Stomach smooth muscle (tissue), 2 donors: ENCODE data around the gene CES4A.

Experiments
- H3K27ac ChIP-seq: one replicate; pipeline ENCODE4 v1.7.0; 2013; ENCODE audit warnings: mild to moderate bottlenecking, low read length, inconsistent platforms
- H3K27me3 ChIP-seq, 2 donors: one replicate each; pipeline ENCODE4 v1.7.0; 2013; ENCODE audit warnings: low read length in 2 of 2; ENCODE audit not compliant: insufficient read depth in 2 of 2, control insufficient read depth in 1 of 2
- H3K36me3 ChIP-seq, 2 donors: one replicate each; pipeline ENCODE4 v1.7.0; 2013; ENCODE audit warnings: low read length in 2 of 2; ENCODE audit not compliant: control insufficient read depth in 2 of 2, insufficient read depth in 2 of 2
- H3K4me1 ChIP-seq: one replicate; pipeline ENCODE4 v1.7.0; 2013; ENCODE audit warnings: low read length; ENCODE audit not compliant: control insufficient read depth, insufficient read depth
- H3K4me3 ChIP-seq, 2 donors: one replicate each; pipeline ENCODE4 v1.7.0; 2013; ENCODE audit warnings: low read length in 2 of 2
- H3K9ac ChIP-seq, 2 donors: one replicate each; pipeline ENCODE4 v1.7.0; 2013; ENCODE audit warnings: low read length in 2 of 2, mild to moderate bottlenecking in 1 of 2
- H3K9me3 ChIP-seq, 2 donors: one replicate each; pipeline ENCODE4 v1.7.0; 2013; ENCODE audit warnings: low read length in 2 of 2; ENCODE audit not compliant: control insufficient read depth in 2 of 2
- donor health status: healthy.
- donor health status: Pancreatic carcinoma.

CES4A gene

DNA sequence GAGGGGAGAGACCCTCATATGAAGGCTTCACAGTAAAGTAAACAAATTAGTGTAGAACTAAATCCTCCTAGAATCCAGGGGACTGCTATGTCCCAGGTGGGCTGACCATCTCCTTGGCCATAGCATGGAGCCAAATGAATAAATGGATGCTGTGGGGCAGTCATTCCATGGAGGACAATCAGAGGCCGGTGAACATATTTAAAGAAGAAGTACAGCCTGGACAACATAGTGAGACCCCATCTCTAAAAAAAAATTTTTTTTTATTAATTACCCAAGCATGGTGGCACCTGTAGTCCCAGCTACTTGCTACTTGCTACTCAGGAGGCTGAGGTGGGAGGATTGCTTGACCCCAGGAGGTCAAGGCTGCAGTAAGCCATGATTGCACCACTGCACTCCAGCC is 35.3 kb downstream of the CES4A start:
- no peak overlapping the region for H3K4me3 ChIP-seq
- no peaks in the 10 kb centered on the region for H3K27me3 ChIP-seq
- H3K36me3 ChIP-seq = no peaks in the 10 kb centered on the region
- no peaks in the 10 kb centered on the region for H3K9me3 ChIP-seq
- H3K27ac ChIP-seq = no peak overlapping the region
- H3K9ac ChIP-seq = no peak overlapping the region
- H3K4me1 ChIP-seq = peaks cover 6% of the 10 kb centered on the region

DNA sequence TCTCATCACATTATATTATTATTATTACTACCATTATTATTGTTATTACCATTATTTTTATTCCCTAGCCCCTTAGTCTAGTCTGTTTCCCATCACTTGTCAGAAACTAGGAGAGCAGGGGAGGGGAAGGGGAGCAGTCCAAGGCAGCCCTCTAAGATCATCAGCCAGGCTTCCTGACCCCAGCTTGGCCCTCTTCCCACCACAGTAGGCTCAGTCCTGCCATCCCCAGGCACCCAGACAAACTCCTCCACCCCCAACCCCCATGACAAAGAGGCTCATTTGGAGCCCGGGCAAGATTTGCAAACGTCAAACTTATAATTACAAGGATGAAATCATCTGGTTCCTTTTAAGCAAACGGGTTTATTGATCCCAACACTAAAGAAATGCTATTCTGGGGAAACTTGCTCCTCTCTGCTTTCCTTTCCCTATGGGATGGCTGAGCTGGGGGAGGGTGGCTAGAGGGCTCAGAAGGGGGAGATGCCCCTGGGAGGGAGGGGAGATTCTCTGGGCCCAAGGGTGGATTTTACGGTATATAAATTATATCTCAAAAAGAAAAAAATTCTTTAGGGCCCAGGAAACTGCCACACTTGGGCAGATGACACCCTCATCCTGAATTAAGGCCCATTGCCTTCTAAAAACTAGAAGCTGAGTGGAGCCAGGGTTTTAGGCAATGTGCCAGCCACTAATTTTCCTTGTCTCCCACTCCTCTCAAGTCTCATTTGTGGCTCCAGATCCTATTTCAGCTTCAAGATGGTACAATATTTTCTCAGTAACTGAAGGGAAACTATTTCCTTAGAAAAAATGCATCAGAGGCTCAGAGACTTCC is 36.2 kb downstream of the CES4A start:
- H3K9me3 ChIP-seq = no peaks in the 10 kb centered on the region
- no peaks in the 10 kb centered on the region for H3K36me3 ChIP-seq
- peaks cover 8% of the 10 kb centered on the region for H3K4me1 ChIP-seq
- H3K4me3 ChIP-seq = no peak overlapping the region
- no peak overlapping the region for H3K9ac ChIP-seq
- no peak overlapping the region for H3K27ac ChIP-seq
- H3K27me3 ChIP-seq = no peaks in the 10 kb centered on the region

DNA sequence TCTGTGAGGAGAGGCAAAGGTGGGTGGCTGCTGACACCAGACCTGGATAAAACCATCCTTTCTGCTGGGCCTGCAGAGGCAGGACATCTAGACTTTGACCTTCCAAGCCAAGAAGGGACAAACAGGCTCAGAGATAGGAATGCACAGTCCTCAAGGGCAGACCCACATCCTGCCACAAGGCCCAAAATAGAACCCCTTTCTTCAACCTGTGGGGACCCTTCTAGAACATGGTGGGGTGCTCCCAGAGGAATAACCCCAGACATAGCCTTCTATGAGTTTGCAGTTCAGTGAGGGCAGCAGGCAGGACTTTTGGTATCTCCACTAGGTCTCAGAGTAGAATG is 36.8 kb downstream of the CES4A start:
- Histone ChIP-seq H3K4me1 (peaks cover 10% of the 10 kb centered on the region), H3K27me3 (no peaks in the 10 kb centered on the region), H3K36me3 (no peaks in the 10 kb centered on the region)

DNA sequence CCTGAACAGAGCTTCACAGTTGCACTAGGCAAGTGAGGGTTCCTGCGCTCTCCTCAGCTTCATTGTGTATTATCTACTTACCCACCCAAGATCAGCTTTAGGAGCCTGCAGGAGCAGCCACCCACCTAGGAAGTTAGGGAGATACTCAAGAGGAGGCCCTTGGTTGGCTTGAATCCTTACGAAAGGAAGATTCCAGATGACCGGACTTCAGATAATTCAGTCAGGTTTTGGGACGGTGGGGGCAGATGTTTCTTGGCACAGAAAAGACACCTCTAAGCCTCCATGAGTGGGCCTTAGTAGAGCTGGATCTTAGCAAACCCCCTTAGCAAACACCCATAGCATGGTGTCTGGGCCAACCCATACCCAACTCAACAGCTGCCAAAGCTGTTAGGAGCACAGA is 38.2 kb downstream of the CES4A start:
- no peak overlapping the region for H3K4me3 ChIP-seq
- no peak overlapping the region for H3K27ac ChIP-seq
- no peaks in the 10 kb centered on the region for H3K9me3 ChIP-seq
- peaks cover 17% of the 10 kb centered on the region for H3K4me1 ChIP-seq
- no peak overlapping the region for H3K9ac ChIP-seq
- no peaks in the 10 kb centered on the region for H3K27me3 ChIP-seq
- no peaks in the 10 kb centered on the region for H3K36me3 ChIP-seq

More for the DNA sequence above, 36.8 kb downstream of the CES4A start:
- Histone ChIP-seq H3K9me3 (no peaks in the 10 kb centered on the region), H3K27ac (no peak overlapping the region), H3K4me3 (no peak overlapping the region), H3K9ac (no peak overlapping the region)

DNA sequence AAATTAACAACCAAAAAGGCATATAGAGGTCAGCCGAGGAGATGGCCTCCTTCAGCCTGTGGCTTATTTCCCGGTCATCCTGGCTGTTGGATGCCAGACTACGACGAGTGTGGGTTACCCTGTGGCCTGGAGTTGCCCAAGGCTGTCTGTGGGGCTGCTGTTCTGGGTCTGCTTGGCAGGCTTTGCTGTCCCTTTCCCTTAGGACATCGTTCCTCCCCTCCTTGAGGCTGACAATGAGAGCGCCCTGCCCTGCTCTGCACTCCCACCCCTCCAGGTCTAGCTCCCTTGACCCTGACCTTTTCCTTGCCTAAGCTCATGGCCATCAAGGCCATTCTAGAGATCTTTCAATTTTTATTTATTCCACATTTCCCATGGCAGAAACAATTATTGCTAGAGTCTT is 38.7 kb downstream of the CES4A start:
- Histone ChIP-seq H3K4me3 (no peak overlapping the region), H3K4me1 (peaks cover 17% of the 10 kb centered on the region), H3K27me3 (no peaks in the 10 kb centered on the region), H3K36me3 (no peaks in the 10 kb centered on the region), H3K27ac (no peak overlapping the region), H3K9me3 (no peaks in the 10 kb centered on the region), H3K9ac (no peak overlapping the region)

DNA sequence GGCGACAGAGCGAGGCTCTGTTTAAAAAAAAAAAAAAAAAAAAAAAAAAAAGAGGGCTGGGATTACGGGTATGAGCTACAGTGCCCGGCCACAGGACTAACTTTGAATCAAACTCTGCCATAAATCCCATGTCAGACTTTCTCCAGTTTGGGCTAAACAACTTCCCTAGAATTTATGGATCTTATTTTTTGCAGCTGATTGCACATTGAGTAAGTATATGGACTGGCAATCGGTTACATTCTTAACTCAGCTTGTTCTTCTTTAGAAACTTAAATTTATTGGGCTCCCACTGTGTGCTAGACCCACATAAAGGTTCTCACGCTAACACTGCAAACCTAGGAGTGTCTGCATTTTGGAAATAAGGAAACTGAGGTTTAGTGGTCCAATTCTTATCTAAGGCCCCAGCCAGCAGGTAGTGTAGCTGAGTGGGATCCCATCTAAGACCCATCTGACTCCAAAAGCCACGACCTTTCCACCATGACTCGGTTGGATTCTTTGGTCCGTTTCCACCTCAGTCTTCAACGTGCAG is 39.8 kb downstream of the CES4A start:
- peak overlapping the region; percentile 90 to 96 for H3K9ac ChIP-seq
- no peaks in the 10 kb centered on the region for H3K27me3 ChIP-seq
- peaks cover 17% of the 10 kb centered on the region for H3K4me1 ChIP-seq
- H3K36me3 ChIP-seq = no peaks in the 10 kb centered on the region
- no peaks in the 10 kb centered on the region for H3K9me3 ChIP-seq
- H3K4me3 ChIP-seq = peak overlapping the region; percentile 80 to 81
- H3K27ac ChIP-seq = peak overlapping the region; percentile 93

DNA sequence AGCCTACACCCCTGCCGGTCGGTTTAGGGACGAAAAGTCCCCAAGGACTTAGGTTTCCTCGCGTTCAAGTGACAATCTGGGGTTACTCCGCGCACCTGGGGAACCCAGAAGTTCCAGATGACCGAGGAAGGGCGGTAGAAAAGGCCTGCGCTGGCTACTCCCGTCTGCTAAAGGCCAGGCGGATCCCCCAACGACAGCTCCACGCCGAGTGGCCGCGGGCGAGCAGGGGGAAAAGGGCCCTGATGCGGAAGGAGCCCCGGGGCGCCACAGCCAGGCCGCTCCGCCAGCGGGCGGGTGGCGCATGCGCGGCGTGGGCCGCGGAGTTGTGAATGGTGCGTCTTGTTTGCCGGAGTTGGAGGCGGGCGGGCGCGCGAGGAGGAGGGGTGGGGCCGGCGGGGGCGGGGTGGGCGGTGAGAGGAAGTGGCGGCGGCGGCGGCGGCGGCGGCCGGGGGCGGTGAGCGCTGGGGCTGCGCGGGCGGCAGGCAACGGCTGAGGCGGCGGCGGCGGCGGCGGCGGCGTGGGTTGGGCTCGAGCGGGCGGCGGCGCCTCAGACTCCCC is 40.4 kb downstream of the CES4A start, which contains the start of gene CBFB:
Gene CBFB, plus strand, starts transcription at position 454 of the 558 bp plus-strand sequence. CDS start 259 bp downstream, outside the sequence.
- Histone ChIP-seq H3K27me3 (no peaks in the 10 kb centered on the region), H3K4me3 (peak within 1 kb of the TSS; percentile 80 to 85), H3K4me1 (peaks cover 17% of the 10 kb centered on the region), H3K36me3 (no peaks in the 10 kb centered on the region), H3K9me3 (no peaks in the 10 kb centered on the region), H3K9ac (peak within 1 kb of the TSS; percentile 90 to 96), H3K27ac (peak within 1 kb of the TSS; percentile 93)

DNA sequence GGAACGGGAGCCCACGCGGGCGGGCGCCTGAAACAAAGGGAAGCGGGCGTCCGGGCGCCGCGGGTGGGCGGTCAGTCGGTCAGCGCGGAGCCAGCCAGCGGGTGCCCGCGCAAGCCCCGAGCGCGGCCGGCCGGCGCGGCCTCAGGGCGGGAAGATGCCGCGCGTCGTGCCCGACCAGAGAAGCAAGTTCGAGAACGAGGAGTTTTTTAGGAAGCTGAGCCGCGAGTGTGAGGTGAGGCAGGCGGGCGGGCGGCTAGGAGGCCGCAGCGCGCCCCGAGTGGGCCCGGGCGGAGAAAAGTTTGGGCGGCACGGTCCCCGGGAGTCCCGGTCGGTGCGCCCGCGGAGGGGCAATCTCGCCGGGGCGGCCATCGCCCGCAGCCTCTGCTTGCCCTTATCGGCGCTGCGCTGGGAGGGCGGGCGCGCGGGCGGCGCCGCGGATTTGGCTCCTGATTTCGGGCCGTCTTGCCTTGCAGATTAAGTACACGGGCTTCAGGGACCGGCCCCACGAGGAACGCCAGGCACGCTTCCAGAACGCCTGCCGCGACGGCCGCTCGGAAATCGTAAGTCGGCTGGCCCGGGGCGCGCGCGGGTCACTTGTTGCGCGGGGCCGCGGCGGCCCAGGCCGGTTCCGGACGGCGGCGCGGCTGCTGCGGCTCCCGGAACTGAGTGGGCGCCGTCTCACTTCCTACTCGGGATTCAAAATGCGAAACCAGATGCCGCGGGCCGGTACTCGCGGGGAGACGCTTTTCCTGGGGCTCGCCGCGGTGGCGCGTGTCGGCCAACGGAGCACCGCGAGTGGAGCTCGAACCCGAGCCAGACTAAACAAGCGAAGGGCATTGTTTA is 41.1 kb downstream of the CES4A start:
- H3K9ac ChIP-seq = peak overlapping the region; percentile 78 to 84
- H3K27me3 ChIP-seq = no peaks in the 10 kb centered on the region
- H3K9me3 ChIP-seq = no peaks in the 10 kb centered on the region
- no peaks in the 10 kb centered on the region for H3K36me3 ChIP-seq
- peak overlapping the region; percentile 89 for H3K27ac ChIP-seq
- peak overlapping the region; percentile 76 to 85 for H3K4me3 ChIP-seq
- H3K4me1 ChIP-seq = peaks cover 17% of the 10 kb centered on the region

DNA sequence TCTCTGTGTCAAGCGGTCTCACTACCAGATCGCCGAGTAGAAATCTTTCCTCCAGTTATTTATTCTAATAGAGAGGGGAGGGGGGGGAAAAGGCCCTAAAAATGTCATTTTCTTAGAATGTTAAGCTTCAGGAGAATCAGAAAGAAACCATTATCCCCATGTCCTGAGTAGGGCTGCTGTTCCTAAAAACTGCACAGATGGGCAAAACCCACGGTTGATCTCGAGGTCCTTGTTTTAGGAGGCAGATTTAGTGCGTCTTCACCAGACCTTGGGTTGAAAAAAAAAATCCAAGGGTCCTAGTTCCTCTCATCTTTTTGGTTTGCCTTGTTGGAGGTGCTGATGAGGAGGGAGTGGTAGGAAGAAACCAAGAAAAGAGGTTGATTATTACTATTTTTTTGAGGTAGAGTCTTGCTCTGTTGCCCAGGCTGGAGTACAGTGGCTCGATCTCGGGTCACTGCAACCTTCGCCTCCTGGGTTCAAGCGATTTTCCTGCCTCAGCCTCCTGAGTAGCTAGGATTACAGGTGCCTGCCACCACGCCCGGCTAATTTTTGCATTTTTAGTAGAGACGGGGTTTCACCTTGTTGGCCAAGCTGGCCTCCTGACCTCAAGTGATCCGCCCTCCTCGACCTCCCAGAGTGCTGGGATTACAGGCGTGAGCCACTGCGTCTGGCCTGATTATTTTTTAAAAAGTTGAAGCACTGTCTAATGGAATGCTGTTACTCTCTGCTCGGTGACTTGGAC is 42.0 kb downstream of the CES4A start:
- Histone ChIP-seq H3K9me3 (no peaks in the 10 kb centered on the region), H3K36me3 (no peaks in the 10 kb centered on the region), H3K27me3 (no peaks in the 10 kb centered on the region), H3K27ac (peak overlapping the region; percentile 89), H3K4me1 (peaks cover 17% of the 10 kb centered on the region), H3K4me3 (peak overlapping the region; percentile 76 to 85), H3K9ac (peak overlapping the region; percentile 78 to 84)

DNA sequence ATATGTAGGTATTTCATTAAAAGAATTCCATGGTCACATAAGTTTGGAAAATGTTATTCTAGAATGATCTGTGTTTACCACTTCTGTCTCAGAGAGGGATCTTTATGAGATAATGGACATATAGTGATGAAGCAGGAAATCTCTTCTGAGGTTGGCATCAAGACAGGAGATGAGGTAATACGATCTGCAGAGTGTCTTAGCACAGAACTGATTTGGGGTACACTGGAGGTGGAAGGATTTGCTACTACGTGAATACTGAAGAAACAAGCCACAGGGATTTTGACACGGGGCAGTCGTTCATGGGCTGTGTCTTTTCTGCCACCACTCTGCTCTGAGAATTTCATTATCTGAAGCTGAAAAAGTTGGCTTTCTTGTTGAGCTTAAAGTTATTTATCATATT is 46.1 kb downstream of the CES4A start:
- H3K4me1 ChIP-seq = peaks cover 9% of the 10 kb centered on the region
- no peak overlapping the region for H3K4me3 ChIP-seq
- H3K9me3 ChIP-seq = no peaks in the 10 kb centered on the region
- no peaks in the 10 kb centered on the region for H3K27me3 ChIP-seq
- no peaks in the 10 kb centered on the region for H3K36me3 ChIP-seq
- no peak overlapping the region for H3K27ac ChIP-seq
- no peak overlapping the region for H3K9ac ChIP-seq
